ENCODE results near the gene SLC23A1.
A peak's percentile ranks its signal among the peaks of the same experiment; 100 is the strongest.
"Not testable (repeated sequence)": the region's sequence is repeated elsewhere in the genome, so short reads cannot be mapped to it uniquely, and the experiment has no call there.

Gene SLC23A1

DNA sequence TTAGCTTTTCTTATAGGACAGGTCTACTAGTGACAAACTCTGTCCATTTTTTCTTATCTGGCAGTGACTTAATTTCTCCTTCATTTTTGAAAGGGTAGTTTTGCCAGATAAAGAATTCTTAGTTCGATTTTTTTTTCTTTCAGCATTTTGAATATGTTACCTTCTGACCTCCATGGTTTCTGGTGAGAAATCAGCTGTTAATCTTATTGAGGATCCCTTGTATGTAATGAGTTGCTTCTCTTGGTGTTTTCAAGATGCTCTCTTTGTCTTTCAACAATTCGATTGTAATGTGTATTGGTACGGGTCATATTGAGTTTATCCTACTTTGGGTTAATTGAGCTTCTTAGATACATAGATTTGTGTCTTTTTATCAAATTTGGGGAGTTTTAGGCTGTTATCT, 28.9 kb downstream of the SLC23A1 start:
- DNase-seq (ENCODE audit: low spot score) = no peak
- no peak overlapping the region for H3K27ac ChIP-seq

DNA sequence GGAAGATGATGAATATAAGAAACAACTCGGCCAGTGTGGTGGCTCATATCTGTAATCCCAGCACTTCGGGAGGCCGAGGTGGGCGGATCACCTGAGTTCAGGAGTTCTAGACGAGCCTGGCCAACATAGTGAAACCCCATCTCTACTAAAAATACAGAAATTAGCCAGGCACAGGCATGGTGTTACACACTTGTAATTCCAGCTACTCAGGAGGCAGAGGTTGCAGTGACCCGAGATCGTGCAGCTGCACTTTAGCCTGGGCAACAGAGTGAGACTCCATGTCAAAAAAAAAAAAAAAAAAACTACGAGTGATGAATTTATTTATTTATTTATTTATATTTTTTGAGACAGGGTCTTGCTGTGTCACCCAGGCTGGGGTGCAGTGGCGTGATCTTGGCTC, 35.2 kb downstream of the SLC23A1 start:
- DNase-seq (ENCODE audit: low spot score); H3K4me3 ChIP-seq; H3K27ac ChIP-seq: not testable (repeated sequence)

More for the DNA sequence above, 28.9 kb downstream of the SLC23A1 start:
- H3K4me3 ChIP-seq = no peak overlapping the region
- TF ChIP-seq, protein P1, sequence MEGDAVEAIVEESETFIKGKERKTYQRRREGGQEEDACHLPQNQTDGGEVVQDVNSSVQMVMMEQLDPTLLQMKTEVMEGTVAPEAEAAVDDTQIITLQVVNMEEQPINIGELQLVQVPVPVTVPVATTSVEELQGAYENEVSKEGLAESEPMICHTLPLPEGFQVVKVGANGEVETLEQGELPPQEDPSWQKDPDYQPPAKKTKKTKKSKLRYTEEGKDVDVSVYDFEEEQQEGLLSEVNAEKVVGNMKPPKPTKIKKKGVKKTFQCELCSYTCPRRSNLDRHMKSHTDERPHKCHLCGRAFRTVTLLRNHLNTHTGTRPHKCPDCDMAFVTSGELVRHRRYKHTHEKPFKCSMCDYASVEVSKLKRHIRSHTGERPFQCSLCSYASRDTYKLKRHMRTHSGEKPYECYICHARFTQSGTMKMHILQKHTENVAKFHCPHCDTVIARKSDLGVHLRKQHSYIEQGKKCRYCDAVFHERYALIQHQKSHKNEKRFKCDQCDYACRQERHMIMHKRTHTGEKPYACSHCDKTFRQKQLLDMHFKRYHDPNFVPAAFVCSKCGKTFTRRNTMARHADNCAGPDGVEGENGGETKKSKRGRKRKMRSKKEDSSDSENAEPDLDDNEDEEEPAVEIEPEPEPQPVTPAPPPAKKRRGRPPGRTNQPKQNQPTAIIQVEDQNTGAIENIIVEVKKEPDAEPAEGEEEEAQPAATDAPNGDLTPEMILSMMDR (IDR thresholded peaks at IDR 0.05) = no peak

DNA sequence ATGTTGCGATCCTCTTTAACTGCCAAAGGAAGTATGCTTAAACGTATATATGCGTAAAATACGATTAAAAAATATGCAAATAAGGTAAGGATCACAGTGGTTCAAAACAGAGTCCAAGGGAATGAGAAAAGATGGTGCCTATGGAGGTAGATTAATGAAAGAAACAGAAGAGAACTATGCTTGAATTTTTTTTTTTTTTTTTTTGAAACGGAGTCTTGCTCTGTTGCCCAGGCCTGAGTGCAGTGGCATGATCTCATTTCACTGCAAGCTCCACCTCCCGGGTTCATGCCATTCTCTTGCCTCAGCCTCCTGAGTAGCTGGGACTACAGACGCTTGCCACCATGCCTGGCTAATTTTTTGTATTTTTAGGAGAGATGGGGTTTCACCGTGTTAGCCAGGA, 37.7 kb downstream of the SLC23A1 start:
- H3K27ac ChIP-seq; H3K4me3 ChIP-seq; DNase-seq (ENCODE audit: low spot score): not testable (repeated sequence)

DNA sequence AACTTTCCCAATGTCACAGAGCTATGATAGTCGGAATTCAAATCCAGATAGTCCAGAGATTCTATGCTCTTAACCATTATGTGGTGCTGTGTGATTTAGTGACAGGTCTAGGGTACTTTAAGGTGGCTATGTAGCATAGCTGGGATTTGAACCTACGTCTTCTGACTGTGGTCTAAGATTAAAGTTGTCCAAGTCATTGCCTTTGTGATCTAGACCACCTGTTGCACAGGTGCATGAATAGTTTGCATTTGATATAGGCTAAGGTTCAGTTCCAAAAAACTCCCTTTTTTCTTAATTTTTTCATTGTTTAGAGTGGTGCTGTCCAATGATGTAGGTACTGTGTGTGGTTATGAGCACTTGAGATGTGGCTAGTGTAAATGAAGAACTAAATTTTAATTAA, 38.9 kb downstream of the SLC23A1 start:
- TF ChIP-seq, protein P1 (IDR thresholded peaks at IDR 0.05) = no peak
- no peak overlapping the region for H3K27ac ChIP-seq
- H3K4me3 ChIP-seq = no peak overlapping the region
- no peak for DNase-seq (ENCODE audit: low spot score)

DNA sequence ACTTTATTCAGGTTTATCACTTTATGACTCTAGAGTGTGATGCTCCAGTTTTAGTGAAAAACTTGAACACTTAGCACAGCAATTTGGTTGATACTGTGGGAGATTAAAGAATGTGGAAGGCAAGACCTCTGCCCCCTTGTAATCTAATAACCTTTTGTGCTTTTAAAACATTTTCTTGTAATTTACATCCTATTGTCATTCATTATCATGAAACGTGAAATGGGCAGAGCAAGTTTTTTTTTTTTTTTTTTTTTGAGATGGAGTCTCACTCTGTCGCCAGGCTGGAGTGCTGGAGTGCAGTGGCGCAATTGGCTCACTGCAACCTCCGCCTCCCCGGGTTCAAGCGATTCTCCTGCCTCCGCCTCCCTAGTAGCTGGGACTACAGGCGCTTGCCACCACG, 39.6 kb downstream of the SLC23A1 start:
- Histone ChIP-seq H3K27ac (no peak overlapping the region), H3K4me3 (peak overlapping the region; percentile 88)
- DNase-seq (ENCODE audit: low spot score) = no peak
- TF ChIP-seq, protein P1 (IDR thresholded peaks at IDR 0.05) = no peak

DNA sequence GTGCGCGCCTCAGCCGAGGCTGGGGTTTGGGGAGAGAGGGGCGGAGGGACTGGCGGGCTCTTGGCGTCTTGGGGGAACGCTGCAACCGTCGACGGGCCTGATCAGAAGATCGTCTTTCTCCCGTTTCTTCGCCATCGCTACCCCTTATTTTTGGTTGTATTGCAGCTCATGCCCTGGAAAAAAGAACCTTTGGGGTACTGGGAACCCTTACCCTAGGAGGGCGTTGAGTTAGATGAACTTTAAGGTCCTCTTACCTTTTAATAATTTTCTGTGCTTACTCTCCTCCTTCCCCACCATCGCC, 40.7 kb downstream of the SLC23A1 start:
- TF ChIP-seq, protein P1 (IDR thresholded peaks at IDR 0.05) = no peak
- DNase-seq (ENCODE audit: low spot score) = no peak
- H3K27ac ChIP-seq = peak overlapping the region; percentile 90 to 97
- H3K4me3 ChIP-seq = peak overlapping the region; percentile 88

DNA sequence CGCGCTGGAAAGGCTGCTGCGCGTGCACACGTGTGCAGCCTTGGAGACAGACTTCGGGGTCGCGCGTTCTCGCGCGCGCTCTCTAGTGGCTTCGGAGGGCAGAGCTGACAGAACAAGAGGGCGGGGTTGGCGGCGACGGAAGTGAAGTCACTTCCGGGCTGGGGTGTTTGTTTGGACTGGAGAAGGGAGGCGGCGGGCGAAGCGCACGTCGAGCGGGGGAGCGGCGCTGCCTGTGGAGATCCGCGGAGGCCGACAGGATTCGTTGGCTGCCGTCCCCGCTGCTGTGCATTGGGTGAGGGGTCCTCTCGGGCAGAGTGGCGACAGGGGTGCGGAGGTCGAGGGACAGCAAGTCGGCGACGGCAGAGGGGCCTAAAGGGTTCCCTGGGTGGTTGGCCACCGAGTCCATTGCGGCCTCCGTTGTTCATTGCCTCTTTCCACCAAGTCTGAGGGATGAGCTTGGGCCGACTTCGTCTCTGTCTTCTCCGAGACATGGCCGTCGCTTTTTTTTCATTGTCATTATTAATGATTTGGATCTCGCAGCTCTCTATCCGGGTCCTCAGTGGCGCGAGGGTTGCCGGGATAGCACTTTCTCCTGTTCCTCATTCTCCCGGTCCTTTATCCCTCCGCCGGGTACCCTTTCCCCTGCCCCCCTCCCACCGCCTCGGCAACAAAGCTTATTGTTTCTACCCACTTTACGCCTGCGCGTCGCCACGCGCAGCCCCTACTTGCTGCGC, 41.2 kb downstream of the SLC23A1 start, which contains the start of gene PAIP2:
Gene PAIP2, plus strand, starts transcription at position 166 of the 734 bp plus-strand sequence. CDS start 21,931 bp downstream, outside the sequence.
- Histone ChIP-seq H3K4me3 (peak within 1 kb of the TSS; percentile 88), H3K27ac (peak within 1 kb of the TSS; percentile 90 to 97)
- DNase-seq (ENCODE audit: low spot score) = peak; percentile 98
- TF ChIP-seq, protein P1 (IDR thresholded peaks at IDR 0.05) = peak; percentile 41

DNA sequence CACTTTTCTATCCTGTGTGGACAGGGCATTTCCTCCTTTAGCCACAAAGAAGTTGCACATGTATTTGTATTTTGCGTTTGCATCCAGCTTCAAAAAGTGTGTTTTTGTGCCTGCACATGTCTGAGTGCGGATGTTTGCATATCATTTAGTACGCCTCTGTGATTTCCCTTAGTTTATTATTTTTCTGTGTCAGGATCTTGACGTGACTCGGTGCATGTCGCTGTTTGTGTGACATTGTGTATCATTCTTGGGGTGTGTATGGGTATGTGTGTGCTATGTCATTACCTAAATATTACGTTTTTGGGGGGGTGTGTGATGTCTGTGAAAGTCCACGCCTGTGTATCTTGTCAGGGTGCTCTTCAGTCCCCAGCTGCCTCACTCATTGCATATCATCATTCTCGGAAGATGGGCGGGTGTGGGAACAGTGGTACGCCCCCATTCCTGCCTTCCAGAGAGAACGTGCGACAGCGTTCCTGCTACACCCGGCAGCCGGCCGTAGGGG, 41.9 kb downstream of the SLC23A1 start:
- Histone ChIP-seq H3K27ac (peak overlapping the region; percentile 90 to 97), H3K4me3 (peak overlapping the region; percentile 88)
- no peak for DNase-seq (ENCODE audit: low spot score)
- TF ChIP-seq, protein P1 (IDR thresholded peaks at IDR 0.05) = no peak

Measured in coronary artery (tissue), 2 donors.